ENCODE results near the gene PRTG. TPM values are rescaled to one million over a fixed set of nuclear protein-coding genes. Genes with fewer than 3 reads are reported as not detected.
"Not testable (repeated sequence)": the region's sequence is repeated elsewhere in the genome, so short reads cannot be mapped to it uniquely, and the experiment has no call there.

PRTG gene
- total RNA-seq, 1 donor from 2014 or later: 8.6 TPM

GRCh38 chr15:55764398-55764797 is 21.4 kb upstream of the PRTG start:
- Histone ChIP-seq H3K27ac (no peak overlapping the region), H3K9me3 (no peaks in the 10 kb centered on the region), H3K27me3 (no peaks in the 10 kb centered on the region), H3K4me1 (no peaks in the 10 kb centered on the region), H3K4me3 (no peak overlapping the region), H3K36me3 (no peaks in the 10 kb centered on the region)
- no peak for ATAC-seq
- intact Hi-C loops (cut with DNase I): no loop called here
- DNase-seq: no peak
- no peak for TF ChIP-seq CTCF (IDR thresholded peaks at IDR 0.05)

GRCh38 chr15:55758580-55758986 is 15.6 kb upstream of the PRTG start:
- DNase-seq (no peak), ATAC-seq (no peak)
- Histone ChIP-seq H3K36me3 (no peaks in the 10 kb centered on the region), H3K4me1 (no peaks in the 10 kb centered on the region), H3K27ac (no peak overlapping the region), H3K27me3 (no peaks in the 10 kb centered on the region), H3K9me3 (no peaks in the 10 kb centered on the region), H3K4me3 (no peak overlapping the region)
- no peak for TF ChIP-seq CTCF (IDR thresholded peaks at IDR 0.05)
- intact Hi-C loops (cut with DNase I): no loop called here

- H3K4me3 ChIP-seq; intact Hi-C loops (cut with DNase I); H3K4me1 ChIP-seq; H3K36me3 ChIP-seq; H3K27ac ChIP-seq; DNase-seq; H3K27me3 ChIP-seq; ATAC-seq; H3K9me3 ChIP-seq: not testable (repeated sequence)
Observed at GRCh38 chr15:55753433-55753832, 10.5 kb upstream of the PRTG start.

- H3K4me3 ChIP-seq: no peak overlapping the region
- DNase-seq (no peak), ATAC-seq (no peak)
- TF ChIP-seq CTCF (IDR thresholded peaks at IDR 0.05): no peak
- intact Hi-C loops (cut with DNase I): no loop called here
- H3K27me3 ChIP-seq: no peaks in the 10 kb centered on the region
- no peaks in the 10 kb centered on the region for H3K36me3 ChIP-seq
- no peak overlapping the region for H3K27ac ChIP-seq
- no peaks in the 10 kb centered on the region for H3K9me3 ChIP-seq
- no peaks in the 10 kb centered on the region for H3K4me1 ChIP-seq
Observed at GRCh38 chr15:55750706-55751105, 7.8 kb upstream of the PRTG start.

GRCh38 chr15:55743729-55744655 is 1.0 kb upstream of the PRTG start:
- Histone ChIP-seq H3K36me3 (no peaks in the 10 kb centered on the region), H3K27me3 (no peaks in the 10 kb centered on the region), H3K27ac (peak overlapping the region; percentile 73), H3K4me3 (peak overlapping the region; percentile 77), H3K9me3 (no peaks in the 10 kb centered on the region), H3K4me1 (peaks cover 4% of the 10 kb centered on the region)
- TF ChIP-seq CTCF (IDR thresholded peaks at IDR 0.05): no peak
- intact Hi-C loops (cut with DNase I): no loop called here
- no peak for ATAC-seq
- no peak for DNase-seq

GRCh38 chr15:55742498-55742926 is 440 bp downstream of the PRTG start:
- DNase-seq: peak; percentile 70
- intact Hi-C loops (cut with DNase I): no loop called here

More at GRCh38 chr15:55742498-55742926, 440 bp downstream of the PRTG start:
- Histone ChIP-seq H3K27me3 (no peaks in the 10 kb centered on the region), H3K27ac (peak overlapping the region; percentile 73), H3K4me1 (peaks cover 4% of the 10 kb centered on the region), H3K36me3 (no peaks in the 10 kb centered on the region), H3K4me3 (peak overlapping the region; percentile 77), H3K9me3 (no peaks in the 10 kb centered on the region)
- ATAC-seq: peak; percentile 43
- no peak for TF ChIP-seq CTCF (IDR thresholded peaks at IDR 0.05)
